Central memory CD4-positive, alpha-beta T cell (primary cell): ENCODE data around the gene C12orf42.

Experiments used
- DNase-seq: peaks from one replicate; pipeline ENCODE4 v3.0.0; 2022
- total RNA-seq, 3 experiments: gene quantifications; one replicate each; lab custom pipeline; 2026; lab: John Stamatoyannopoulos, UW

Gene C12orf42
- 0.39 to 11.4 (median 4.6) reads per million in 3 experiments for total RNA-seq

DNA sequence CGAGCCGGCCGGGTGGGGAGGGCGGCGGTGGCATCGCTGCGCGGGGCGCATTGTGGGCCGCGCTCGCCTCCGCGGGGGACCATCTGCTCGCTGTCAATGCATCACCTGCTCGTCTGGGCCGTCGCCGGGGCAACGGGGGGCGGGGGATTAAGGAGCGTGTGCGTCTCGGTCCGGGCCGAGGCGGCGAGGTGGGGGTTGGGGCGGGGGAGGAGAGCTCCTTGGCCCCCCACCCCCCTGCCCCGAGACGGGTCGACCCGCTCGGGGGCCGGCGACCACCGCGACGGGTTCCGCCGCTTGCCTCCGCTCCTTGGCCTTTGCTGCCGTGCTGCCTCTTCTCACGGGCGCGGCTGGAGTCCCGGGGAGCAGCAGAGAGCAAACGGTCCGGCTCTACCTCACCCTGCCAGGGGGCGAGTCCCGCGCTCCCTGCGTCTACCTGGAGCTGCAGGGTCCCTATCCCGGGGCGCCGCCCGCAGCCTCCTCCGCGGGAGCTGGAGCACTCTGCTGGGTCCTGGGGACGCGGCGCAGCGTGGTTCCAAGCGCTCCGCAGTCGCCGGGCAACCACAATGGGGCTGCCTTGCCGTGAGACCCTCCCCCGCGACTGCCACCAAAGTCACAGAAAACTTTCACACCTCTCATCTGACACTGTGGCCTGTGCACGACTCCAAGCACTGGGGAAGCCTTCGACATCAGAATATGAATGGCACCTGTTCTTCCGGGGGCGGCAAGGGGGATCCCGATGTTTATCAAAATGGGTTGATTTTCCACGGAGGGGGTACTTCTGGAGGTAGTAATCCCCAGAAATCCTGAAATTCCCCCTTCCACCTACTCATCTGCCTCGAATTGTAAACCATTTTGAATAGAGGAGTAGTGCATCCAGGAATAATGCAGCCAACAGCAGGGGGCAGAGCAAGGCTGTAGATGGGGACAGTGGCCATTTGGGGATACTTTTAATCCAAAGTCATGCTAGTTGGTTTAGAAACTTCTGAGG is at the start of gene C12orf42:
Gene C12orf42, minus strand, starts transcription at position 500 of the 988 bp plus-strand sequence. CDS start 17,542 bp downstream, outside the sequence.
- DNase-seq = peak; percentile 29

DNA sequence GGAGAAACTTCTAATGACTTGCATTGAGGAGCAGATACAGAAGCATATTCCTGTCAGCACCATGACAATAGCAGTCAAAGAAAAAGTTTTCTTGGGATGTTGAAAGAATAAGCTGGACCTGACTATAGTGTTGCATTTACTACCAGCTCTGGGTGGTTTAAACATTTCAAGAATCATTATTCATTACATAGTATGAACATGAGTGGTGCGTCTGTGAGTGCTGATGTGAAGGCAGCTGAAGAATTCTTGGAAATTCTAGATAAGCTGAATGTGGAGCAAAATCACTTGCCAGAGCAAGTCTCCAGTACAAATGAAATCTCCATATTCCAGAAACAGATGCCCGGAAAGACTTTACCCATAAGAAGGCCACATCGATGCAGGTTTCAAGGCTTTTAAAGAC is 46.3 kb upstream of the C12orf42 start:
- no peak for DNase-seq

- DNase-seq = no peak
Measured at GRCh38 chr12:103540319-103540718, 44.6 kb upstream of the C12orf42 start.

- DNase-seq = no peak
Measured at GRCh38 chr12:103538397-103538796, 42.6 kb upstream of the C12orf42 start.

GRCh38 chr12:103530307-103531066 is 34.7 kb upstream of the C12orf42 start:
- no peak for DNase-seq

GRCh38 chr12:103529306-103529705 is 33.5 kb upstream of the C12orf42 start:
- DNase-seq = no peak

GRCh38 chr12:103524238-103524875 is 28.6 kb upstream of the C12orf42 start:
- no peak for DNase-seq

- DNase-seq = no peak
Measured at GRCh38 chr12:103523771-103524170, 28.0 kb upstream of the C12orf42 start.

DNA sequence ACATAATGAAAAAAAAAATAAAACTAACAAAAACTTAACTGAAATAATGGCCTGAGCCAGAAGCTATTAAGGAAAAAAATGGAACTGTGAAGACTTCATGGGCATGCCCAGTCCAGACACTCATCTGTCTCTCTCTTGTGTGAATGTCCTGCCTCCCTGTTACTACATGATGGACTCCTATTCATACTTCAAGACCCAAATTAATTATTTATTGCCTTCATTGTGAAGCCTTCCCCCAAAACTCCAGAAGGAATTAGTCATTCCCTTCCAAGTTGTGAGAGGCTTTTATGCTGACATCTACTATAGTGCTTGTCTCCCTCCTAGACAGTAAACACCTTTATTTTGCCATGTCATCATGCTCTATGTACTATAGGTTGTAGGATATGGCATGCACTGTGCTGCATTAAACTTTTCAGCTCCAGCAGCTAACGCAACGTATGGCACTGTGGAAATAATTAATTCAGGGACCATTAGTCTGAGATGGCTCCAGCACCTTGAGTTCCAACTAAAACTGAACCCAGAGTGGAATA is 25.0 kb upstream of the C12orf42 start:
- no peak for DNase-seq

DNA sequence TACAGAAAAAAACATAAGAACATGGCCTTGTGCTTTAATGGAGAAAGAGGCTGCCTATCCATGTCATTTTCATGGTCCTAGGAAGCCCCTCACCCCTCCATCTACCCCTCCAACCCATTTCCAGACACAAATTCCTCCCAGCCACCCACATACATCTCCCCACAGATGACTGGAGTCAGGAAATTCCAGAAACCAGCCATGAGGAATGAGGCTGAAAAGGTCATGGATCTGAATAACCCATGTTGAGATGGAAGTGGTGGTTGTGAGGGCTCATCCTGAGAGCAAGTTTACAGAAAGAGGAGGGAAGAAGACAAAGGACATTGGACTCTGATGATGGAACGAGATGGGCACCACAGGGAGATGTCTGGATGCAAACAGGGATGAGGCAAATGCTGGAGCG is 23.9 kb upstream of the C12orf42 start:
- DNase-seq = no peak

GRCh38 chr12:103518899-103519298 is 23.1 kb upstream of the C12orf42 start:
- no peak for DNase-seq

- DNase-seq = no peak
Measured at GRCh38 chr12:103517161-103517560, 21.4 kb upstream of the C12orf42 start.

GRCh38 chr12:103515341-103515740 is 19.6 kb upstream of the C12orf42 start:
- DNase-seq = no peak

DNA sequence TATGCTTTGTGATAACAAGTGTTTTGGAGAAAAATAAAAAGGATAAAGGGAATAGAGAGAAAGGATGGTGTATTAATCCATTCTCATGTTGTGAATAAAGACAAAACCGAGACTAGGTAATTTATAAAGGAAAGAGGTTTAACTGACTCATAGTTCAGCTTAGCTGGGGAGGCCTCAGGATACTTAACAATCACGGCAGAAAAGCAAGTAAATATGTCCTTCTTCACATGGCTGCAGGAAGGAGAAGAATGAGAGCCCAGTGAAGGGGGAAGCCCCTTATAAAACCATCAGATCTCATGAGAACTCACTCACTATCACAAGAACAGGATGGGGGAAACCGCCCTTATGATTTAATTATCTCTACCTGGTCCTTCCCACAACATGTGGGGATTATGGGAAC is 18.1 kb upstream of the C12orf42 start:
- no peak for DNase-seq

GRCh38 chr12:103505371-103506236 is 9.8 kb upstream of the C12orf42 start:
- no peak for DNase-seq

DNA sequence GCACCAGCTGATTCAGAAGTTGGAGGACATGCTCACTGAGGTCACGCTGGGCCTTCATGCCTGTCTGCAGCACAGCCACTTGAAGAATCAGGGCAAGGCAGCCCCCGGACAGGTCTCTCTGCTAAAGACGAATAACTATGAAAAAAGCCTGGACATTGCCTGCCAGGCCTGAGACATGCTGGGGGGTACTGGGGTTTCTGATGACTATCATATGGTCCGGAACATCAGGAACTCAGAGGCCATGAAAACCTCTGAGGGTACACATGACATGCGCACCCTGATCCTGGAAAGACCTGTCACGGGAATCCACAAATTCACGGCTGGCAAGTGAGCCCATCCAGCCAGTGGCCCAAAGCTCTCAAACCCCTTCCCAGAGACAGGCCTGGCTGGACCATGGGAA is 8.8 kb upstream of the C12orf42 start:
- no peak for DNase-seq

- peak; percentile 36 for DNase-seq
Measured at GRCh38 chr12:103503546-103504480, 8.0 kb upstream of the C12orf42 start.

DNA sequence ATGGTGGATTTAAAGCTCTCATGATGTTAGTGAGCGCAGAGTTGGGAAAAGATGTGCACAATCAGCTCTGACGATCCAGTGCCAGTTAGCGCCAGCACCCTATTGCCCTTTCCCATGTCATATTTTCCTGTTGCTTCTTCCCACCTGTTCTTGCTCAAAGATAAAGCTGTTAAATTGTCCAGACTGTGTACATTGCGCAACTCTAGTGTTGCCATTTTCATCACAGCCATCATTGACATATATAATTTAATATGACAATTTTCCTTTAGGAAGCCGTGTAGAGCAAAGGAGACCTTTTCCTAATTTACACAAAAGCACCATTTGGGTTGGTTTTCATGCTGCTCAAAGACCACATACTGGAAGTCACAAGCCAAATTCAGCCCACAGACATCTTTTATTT is 5.7 kb upstream of the C12orf42 start:
- no peak for DNase-seq

- no peak for DNase-seq
Measured at GRCh38 chr12:103499571-103499970, 3.8 kb upstream of the C12orf42 start.

- DNase-seq = no peak
Measured at GRCh38 chr12:103498990-103499389, 3.2 kb upstream of the C12orf42 start.
